Neuronal stem cell (in vitro differentiated cells): ENCODE measurements around the gene COMMD2.

Experiments used
- DNase-seq: peaks from one replicate; pipeline ENCODE4 v3.0.0-alpha.2; 2013; ENCODE audit warnings: low spot score
- H2AFZ ChIP-seq: one replicate; pipeline ENCODE4 v1.6.1; 2013; ENCODE audit warnings: mild to moderate bottlenecking, low read length, inconsistent platforms
- H2AK5ac ChIP-seq: 2 replicates; pipeline ENCODE4 v1.6.1; 2013; ENCODE audit warnings: low read depth, mild to moderate bottlenecking, inconsistent platforms, low read length, moderate library complexity, mixed read lengths
- H2BK120ac ChIP-seq: 2 replicates; pipeline ENCODE4 v1.6.1; 2013; ENCODE audit warnings: low read depth, mild to moderate bottlenecking, inconsistent platforms, low read length, moderate library complexity, mixed read lengths
- H2BK12ac ChIP-seq: one replicate; pipeline ENCODE4 v1.6.1; 2013; ENCODE audit warnings: low read length, inconsistent platforms
- H2BK15ac ChIP-seq: 2 replicates; pipeline ENCODE4 v1.6.1; 2013; ENCODE audit warnings: mild to moderate bottlenecking, low read length, inconsistent platforms, mixed read lengths
- H2BK5ac ChIP-seq: one replicate; pipeline ENCODE4 v1.6.1; 2013; ENCODE audit warnings: inconsistent platforms, mild to moderate bottlenecking, low read length, moderate library complexity
- H3K14ac ChIP-seq: one replicate; pipeline ENCODE4 v1.6.1; 2013; ENCODE audit warnings: low read length, inconsistent platforms
- H3K18ac ChIP-seq: 2 replicates; pipeline ENCODE4 v1.6.1; 2013; ENCODE audit warnings: low read length, inconsistent platforms
- H3K23ac ChIP-seq: 2 replicates; pipeline ENCODE4 v1.6.1; 2013; ENCODE audit warnings: low read depth, mild to moderate bottlenecking, mixed read lengths, low read length, inconsistent platforms; ENCODE audit not compliant: poor library complexity
- H3K27ac ChIP-seq: replicated peaks from 3 replicates; pipeline ENCODE4 v1.5.1; 2013; ENCODE audit warnings: low read length, inconsistent platforms
- H3K27me3 ChIP-seq, 3 experiments: 2 replicates each; pipeline ENCODE4 v1.6.1; 2013; ENCODE audit warnings: low read length in 3 of 3, mild to moderate bottlenecking in 2 of 3, inconsistent platforms in 1 of 3, low read depth in 1 of 3, mixed read lengths in 1 of 3, moderate library complexity in 1 of 3; ENCODE audit not compliant: control insufficient read depth in 3 of 3, insufficient read depth in 3 of 3
- H3K36me3 ChIP-seq, 2 donors: replicated peaks in 1 of 2; 2 replicates each; pipeline ENCODE4 v1.6.1; 2013; ENCODE audit warnings: low read length in 2 of 2; ENCODE audit not compliant: control insufficient read depth in 2 of 2, insufficient read depth in 2 of 2
- H3K4ac ChIP-seq: 2 replicates; pipeline ENCODE4 v1.6.1; 2013; ENCODE audit warnings: inconsistent platforms, mild to moderate bottlenecking, low read length, moderate library complexity
- H3K4me1 ChIP-seq, 2 donors: 1 replicate in 1 of 2; 2 replicates in 1 of 2; pipeline ENCODE4 v1.6.1; 2013; ENCODE audit warnings: low read length in 2 of 2, low read depth in 1 of 2; ENCODE audit not compliant: control insufficient read depth in 2 of 2, insufficient read depth in 1 of 2
- H3K4me2 ChIP-seq: one replicate; pipeline ENCODE4 v1.6.1; 2013; ENCODE audit warnings: mild to moderate bottlenecking, low read length, inconsistent platforms; ENCODE audit not compliant: insufficient read depth, poor library complexity, severe bottlenecking
- H3K4me3 ChIP-seq, 2 donors: 2 replicates each; pipeline ENCODE4 v1.5.1; 2013; ENCODE audit warnings: low read length in 2 of 2, mild to moderate bottlenecking in 2 of 2, inconsistent platforms in 1 of 2, moderate library complexity in 1 of 2
- H3K79me1 ChIP-seq: one replicate; pipeline ENCODE4 v1.6.1; 2013; ENCODE audit warnings: low read depth, mild to moderate bottlenecking, inconsistent platforms, low read length, moderate library complexity
- H3K9ac ChIP-seq: one replicate; pipeline ENCODE4 v1.6.1; 2013; ENCODE audit warnings: mild to moderate bottlenecking, low read depth, low read length, inconsistent platforms; ENCODE audit not compliant: poor library complexity
- H3K9me3 ChIP-seq, 2 donors: replicated peaks in 1 of 2; 2 replicates each; pipeline versions ENCODE3 to v1.6.1; 2013; ENCODE audit warnings: low read length in 2 of 2, mild to moderate bottlenecking in 2 of 2, inconsistent platforms in 1 of 2, low read depth in 1 of 2, mixed read lengths in 1 of 2, moderate library complexity in 1 of 2; ENCODE audit not compliant: control insufficient read depth in 2 of 2, insufficient read depth in 1 of 2
- H4K8ac ChIP-seq: one replicate; pipeline ENCODE4 v1.6.1; 2013; ENCODE audit warnings: low read depth, mild to moderate bottlenecking, inconsistent platforms, low read length, moderate library complexity
- H4K91ac ChIP-seq: one replicate; pipeline ENCODE4 v1.6.1; 2013; ENCODE audit warnings: low read length, low read depth, mild to moderate bottlenecking, inconsistent platforms; ENCODE audit not compliant: poor library complexity
- WGBS, 2 donors: extraction: QIAGEN DNeasy Blood & Tissue Kit; methylation state at CpG; one replicate each; pipeline ENCODE4 v1.1.7; 2013; ENCODE audit warnings: missing lambda C conversion rate in 2 of 2, mixed read lengths in 1 of 2; ENCODE audit not compliant: insufficient read length in 2 of 2, insufficient replicate concordance in 1 of 2; ENCODE audit errors: extremely low coverage in 2 of 2; 5-methylcytosine and 5-hydroxymethylcytosine counted together

COMMD2 gene

GRCh38 chr3:149751551-149751950 lies 738 bp downstream of the COMMD2 start:
- Histone ChIP-seq H2BK120ac (no peak overlapping the region), H3K36me3 (peaks cover 9 to 44% of the 10 kb centered on the region in 2 donors), H3K14ac (no peak overlapping the region), H3K9me3 (no peaks in the 10 kb centered on the region), H2BK15ac (no peak overlapping the region), H3K4me1 (peaks cover 3 to 6% of the 10 kb centered on the region in 2 donors), H2BK5ac (no peak overlapping the region), H2BK12ac (no peak overlapping the region), H4K91ac (no peak overlapping the region), H3K18ac (no peak overlapping the region), H2AFZ (peak overlapping the region; percentile 94), H2AK5ac (no peak overlapping the region), H3K27ac (no peak overlapping the region), H3K4ac (no peak overlapping the region), H3K79me1 (no peaks in the 10 kb centered on the region), H3K9ac (no peak overlapping the region), H4K8ac (no peak overlapping the region), H3K4me2 (peak overlapping the region; percentile 34), H3K23ac (no peak overlapping the region), H3K4me3 (peak overlapping the region; percentile 68 to 89), H3K27me3 (peaks cover 0 to 12% (median 0%) of the 10 kb centered on the region in 3 experiments)
- no peak for DNase-seq
- WGBS, 2 donors: no CpG with 5 or more reads among the region's 4 CpGs

- no peak overlapping the region for H3K4me3 ChIP-seq
- H2AK5ac ChIP-seq: no peak overlapping the region
- H2AFZ ChIP-seq: no peak overlapping the region
- no peak overlapping the region for H4K8ac ChIP-seq
- H3K4ac ChIP-seq: no peak overlapping the region
- no peak for DNase-seq
- H3K14ac ChIP-seq: no peak overlapping the region
- no peak overlapping the region for H3K4me2 ChIP-seq
- no peak overlapping the region for H3K9ac ChIP-seq
- H3K36me3 ChIP-seq: peaks cover 12 to 95% of the 10 kb centered on the region in 2 donors
- no peaks in the 10 kb centered on the region for H3K4me1 ChIP-seq
- no peak overlapping the region for H2BK12ac ChIP-seq
- H3K23ac ChIP-seq: no peak overlapping the region
- no peak overlapping the region for H4K91ac ChIP-seq
- no peaks in the 10 kb centered on the region for H3K27me3 ChIP-seq
- H2BK120ac ChIP-seq: no peak overlapping the region
- H3K9me3 ChIP-seq: no peaks in the 10 kb centered on the region
- no peak overlapping the region for H2BK15ac ChIP-seq
- no peak overlapping the region for H3K27ac ChIP-seq
- H2BK5ac ChIP-seq: no peak overlapping the region
- no CpG with 5 or more reads among the region's 3 CpGs for WGBS, 2 donors
- H3K18ac ChIP-seq: no peak overlapping the region
- H3K79me1 ChIP-seq: no peaks in the 10 kb centered on the region
Measured at GRCh38 chr3:149744606-149745005, 7.7 kb downstream of the COMMD2 start.

- no peak overlapping the region for H2AFZ ChIP-seq
- H3K23ac ChIP-seq: no peak overlapping the region
- no peak overlapping the region for H3K18ac ChIP-seq
- H3K4me1 ChIP-seq: no peaks in the 10 kb centered on the region
- H3K4me3 ChIP-seq: no peak overlapping the region
- no peak overlapping the region for H3K14ac ChIP-seq
- no peak overlapping the region for H3K27ac ChIP-seq
- no peak overlapping the region for H4K8ac ChIP-seq
- no peak overlapping the region for H4K91ac ChIP-seq
- no peak overlapping the region for H2BK12ac ChIP-seq
- H3K36me3 ChIP-seq: peaks cover 12 to 95% of the 10 kb centered on the region in 2 donors
- H3K9ac ChIP-seq: no peak overlapping the region
- H2BK120ac ChIP-seq: no peak overlapping the region
- H3K79me1 ChIP-seq: no peaks in the 10 kb centered on the region
- no peak for DNase-seq
- H3K9me3 ChIP-seq: no peaks in the 10 kb centered on the region
- no peaks in the 10 kb centered on the region for H3K27me3 ChIP-seq
- no peak overlapping the region for H2BK15ac ChIP-seq
- H2BK5ac ChIP-seq: no peak overlapping the region
- H2AK5ac ChIP-seq: no peak overlapping the region
- no peak overlapping the region for H3K4ac ChIP-seq
- no peak overlapping the region for H3K4me2 ChIP-seq
Measured at GRCh38 chr3:149744151-149744550, 8.1 kb downstream of the COMMD2 start.

DNA sequence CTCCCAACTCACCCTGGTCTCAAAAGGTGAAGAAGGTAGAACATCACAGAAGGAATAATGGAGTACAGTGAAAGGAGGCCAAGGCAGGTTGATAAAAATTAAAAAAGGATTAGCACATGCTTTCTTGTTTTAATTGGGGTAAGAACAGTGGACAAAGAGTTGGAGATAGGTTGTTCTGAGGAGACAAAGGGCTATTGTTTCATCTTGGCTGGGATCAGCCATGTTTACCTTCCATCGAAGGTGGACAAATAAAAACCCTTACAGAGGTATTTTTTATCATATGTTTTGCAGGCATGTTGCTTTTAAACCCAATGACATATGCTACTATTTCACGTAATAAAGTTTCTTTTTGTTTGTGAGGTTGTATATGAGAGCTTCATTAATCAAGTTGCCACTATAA lies 12.9 kb downstream of the COMMD2 start:
- H3K27me3 ChIP-seq: no peaks in the 10 kb centered on the region
- H3K36me3 ChIP-seq: peaks cover 2 to 67% of the 10 kb centered on the region in 2 donors
- no CpG with 5 or more reads among the region's 2 CpGs for WGBS, 2 donors

More for the DNA sequence above, 12.9 kb downstream of the COMMD2 start:
- Histone ChIP-seq H2BK12ac (no peak overlapping the region), H4K8ac (no peak overlapping the region), H3K79me1 (no peaks in the 10 kb centered on the region), H3K4me1 (peaks cover 0 to 2% of the 10 kb centered on the region in 2 donors), H3K9ac (no peak overlapping the region), H3K27ac (no peak overlapping the region), H3K14ac (no peak overlapping the region), H2AK5ac (no peak overlapping the region), H3K9me3 (no peaks in the 10 kb centered on the region), H4K91ac (no peak overlapping the region), H3K4ac (no peak overlapping the region), H2BK5ac (no peak overlapping the region), H3K18ac (no peak overlapping the region), H3K4me2 (no peak overlapping the region), H2BK15ac (no peak overlapping the region), H3K4me3 (no peak overlapping the region), H3K23ac (no peak overlapping the region), H2AFZ (no peak overlapping the region), H2BK120ac (no peak overlapping the region)
- no peak for DNase-seq
